IPS-18c (cell line): ENCODE results near the gene CHRND.

Experiments used
- H3K4me3 ChIP-seq: 2 replicates; pipeline ENCODE4 v1.7.0; 2013; ENCODE audit warnings: low read depth, mild to moderate bottlenecking, low read length, moderate library complexity; ENCODE audit not compliant: insufficient read depth
- H3K9me3 ChIP-seq: one replicate; pipeline ENCODE4 v1.6.1; 2013; ENCODE audit warnings: mild to moderate bottlenecking, low read length, moderate library complexity; ENCODE audit not compliant: control insufficient read depth, insufficient read depth

CHRND gene

GRCh38 chr2:232485757-232486557 is 40.0 kb upstream of the CHRND start:
- Histone ChIP-seq H3K9me3 (peaks cover 2% of the 10 kb centered on the region), H3K4me3 (peak overlapping the region; percentile 40)

GRCh38 chr2:232486558-232487384 is 39.2 kb upstream of the CHRND start:
- peak overlapping the region; percentile 44; the same call in 1 of the 2 replicates for H3K4me3 ChIP-seq
- H3K9me3 ChIP-seq, result peaks cover 2% of the 10 kb centered on the region

GRCh38 chr2:232487385-232488096 is 38.4 kb upstream of the CHRND start, which contains the start of gene ECEL1:
TSS of gene ECEL1 (minus strand) at chr2:232487834. CDS start at chr2:232486653, 1,181 bp downstream.
- Histone ChIP-seq H3K4me3 (peak within 1 kb of the TSS; percentile 44), H3K9me3 (peaks cover 2% of the 10 kb centered on the region)

- peak overlapping the region; percentile 44; the same call in 1 of the 2 replicates for H3K4me3 ChIP-seq
Measured at GRCh38 chr2:232488097-232488711, 37.8 kb upstream of the CHRND start.

GRCh38 chr2:232488721-232489300 is 37.1 kb upstream of the CHRND start:
- Histone ChIP-seq H3K4me3 (no peak overlapping the region), H3K9me3 (no peaks in the 10 kb centered on the region)

More at GRCh38 chr2:232488097-232488711, 37.8 kb upstream of the CHRND start:
- peaks cover 2% of the 10 kb centered on the region for H3K9me3 ChIP-seq

GRCh38 chr2:232489516-232490220 is 36.3 kb upstream of the CHRND start:
- Histone ChIP-seq H3K4me3 (no peak overlapping the region), H3K9me3 (no peaks in the 10 kb centered on the region)

GRCh38 chr2:232490221-232491138 is 35.5 kb upstream of the CHRND start:
- H3K9me3 ChIP-seq, result no peaks in the 10 kb centered on the region
- no peak overlapping the region for H3K4me3 ChIP-seq

GRCh38 chr2:232491139-232491780 is 34.7 kb upstream of the CHRND start:
- Histone ChIP-seq H3K4me3 (no peak overlapping the region), H3K9me3 (no peaks in the 10 kb centered on the region)

- Histone ChIP-seq H3K9me3 (no peaks in the 10 kb centered on the region), H3K4me3 (no peak overlapping the region)
Measured at GRCh38 chr2:232492236-232492848, 33.6 kb upstream of the CHRND start.

GRCh38 chr2:232492963-232493700 is 32.8 kb upstream of the CHRND start:
- no peak overlapping the region for H3K4me3 ChIP-seq
- H3K9me3 ChIP-seq, result no peaks in the 10 kb centered on the region

GRCh38 chr2:232493701-232494474 is 32.1 kb upstream of the CHRND start:
- H3K9me3 ChIP-seq, result no peaks in the 10 kb centered on the region
- peak overlapping the region; percentile 15; the same call in 1 of the 2 replicates for H3K4me3 ChIP-seq

- H3K4me3 ChIP-seq, result no peak overlapping the region
- no peaks in the 10 kb centered on the region for H3K9me3 ChIP-seq
Measured at GRCh38 chr2:232494542-232494941, 31.4 kb upstream of the CHRND start.

GRCh38 chr2:232495292-232495691 is 30.7 kb upstream of the CHRND start:
- Histone ChIP-seq H3K4me3 (no peak overlapping the region), H3K9me3 (no peaks in the 10 kb centered on the region)
